H1 (cell line): Measurements from ENCODE around the gene FRMD5. TPM values are rescaled to one million over a fixed set of nuclear protein-coding genes. Genes with fewer than 3 reads are reported as not detected.

ENCODE experiments used
- CTCF ChIA-PET: fragments of 300-600 bp; sonication (Branson Sonifier 250); formaldehyde crosslinking; loops from one replicate; lab custom pipeline; 2021; ENCODE audit not compliant: partially characterized antibody; lab: Charles Lee
- POLR2A ChIA-PET: fragments of 300-600 bp; sonication (Branson Sonifier 250); formaldehyde crosslinking; loops from one replicate; lab custom pipeline; 2021; ENCODE audit warnings: inconsistent platforms; ENCODE audit not compliant: partially characterized antibody; lab: Charles Lee
- DNase-seq, 2 experiments: peaks; one replicate each; pipeline versions ENCODE4 v3.0.0 to v3.0.0-alpha.2; 2010 to 2022; ENCODE audit warnings: low spot score in 2 of 2, low read depth in 1 of 2, mixed read lengths in 1 of 2
- FAIRE-seq: peaks from 2 replicates; lab custom pipeline; 2011; peaks lifted over from hg19 to GRCh38; lab: Jason Lieb, UNC
- H2AFZ ChIP-seq: 2 replicates; pipeline ENCODE4 v1.8.1; 2012; ENCODE audit warnings: low read length, inconsistent platforms
- H2AK5ac ChIP-seq: 2 replicates; pipeline ENCODE4 v1.6.1; 2013; ENCODE audit warnings: low read depth, low read length
- H2BK120ac ChIP-seq: replicated peaks from 2 replicates; pipeline ENCODE3; 2013; ENCODE audit warnings: low read depth, low read length, inconsistent platforms
- H2BK12ac ChIP-seq: 2 replicates; pipeline ENCODE4 v1.6.1; 2013; ENCODE audit warnings: low read depth, low read length
- H2BK15ac ChIP-seq: 2 replicates; pipeline ENCODE4 v1.6.1; 2013; ENCODE audit warnings: low read length
- H2BK20ac ChIP-seq: 2 replicates; pipeline ENCODE4 v1.6.1; 2013; ENCODE audit warnings: low read length
- H2BK5ac ChIP-seq: 2 replicates; pipeline ENCODE4 v1.6.1; 2013; ENCODE audit warnings: low read depth, low read length
- H3K14ac ChIP-seq: 2 replicates; pipeline ENCODE4 v1.6.1; 2013; ENCODE audit warnings: inconsistent platforms; ENCODE audit not compliant: insufficient read length
- H3K18ac ChIP-seq: 2 replicates; pipeline ENCODE4 v1.6.1; 2013; ENCODE audit warnings: low read length; ENCODE audit errors: extremely low read depth
- H3K23ac ChIP-seq: 2 replicates; pipeline ENCODE4 v1.6.1; 2013; ENCODE audit warnings: inconsistent platforms; ENCODE audit not compliant: insufficient read length
- H3K23me2 ChIP-seq: 2 replicates; pipeline ENCODE4 v1.6.1; 2013; ENCODE audit warnings: low read depth, low read length
- H3K27ac ChIP-seq: 2 replicates; pipeline ENCODE4 v1.6.1; 2011; ENCODE audit warnings: low read depth, low read length, inconsistent platforms
- H3K27me3 ChIP-seq, 4 experiments: replicated peaks in 1 of 4; 1 replicate in 1 of 4; 2 replicates in 3 of 4; pipeline versions ENCODE4 v1.6.1 to v1.8.1; 2011 to 2013; ENCODE audit warnings: low read length in 3 of 4, mild to moderate bottlenecking in 3 of 4, inconsistent platforms in 2 of 4, mixed read lengths in 2 of 4, moderate library complexity in 1 of 4; ENCODE audit not compliant: control insufficient read depth in 3 of 4, insufficient read depth in 3 of 4; ENCODE audit errors: extremely low read depth in 1 of 4
- H3K36me3 ChIP-seq, 4 experiments: 2 replicates each; pipeline versions ENCODE4 v1.6.1 to v1.8.1; 2011 to 2013; ENCODE audit warnings: mild to moderate bottlenecking in 4 of 4, low read length in 3 of 4, moderate library complexity in 2 of 4, control low read depth in 1 of 4, inconsistent platforms in 1 of 4; ENCODE audit not compliant: insufficient read depth in 4 of 4, control insufficient read depth in 2 of 4
- H3K4ac ChIP-seq: replicated peaks from 2 replicates; pipeline ENCODE3; 2013; ENCODE audit warnings: low read length, low read depth, mixed read lengths, inconsistent platforms; ENCODE audit not compliant: insufficient read length
- H3K4me1 ChIP-seq, 4 experiments: replicated peaks in 1 of 4; 1 replicate in 1 of 4; 2 replicates in 3 of 4; pipeline versions ENCODE4 v1.6.1 to v1.8.1; 2011 to 2013; ENCODE audit warnings: low read length in 3 of 4, inconsistent platforms in 2 of 4, mixed read lengths in 1 of 4; ENCODE audit not compliant: insufficient read depth in 4 of 4, control insufficient read depth in 3 of 4
- H3K4me2 ChIP-seq, 2 experiments: 2 replicates each; pipeline versions ENCODE4 v1.6.1 to v1.8.1; 2011 to 2013; ENCODE audit warnings: low read depth in 2 of 2, low read length in 2 of 2, control low read depth in 1 of 2, inconsistent platforms in 1 of 2, mild to moderate bottlenecking in 1 of 2; ENCODE audit not compliant: insufficient read depth in 1 of 2
- H3K4me3 ChIP-seq, 4 experiments: fragments of 200-600, 300-600 bp in 1 of 4; sonication (generic), shearing (Covaris generic), sonication (Bioruptor Twin) in 1 of 4; 2 replicates each; pipeline versions ENCODE4 v1.5.1 to v1.8.1; 2011 to 2016; ENCODE audit warnings: low read length in 4 of 4, low read depth in 3 of 4, control low read depth in 2 of 4, inconsistent platforms in 2 of 4, mild to moderate bottlenecking in 2 of 4, mixed read lengths in 1 of 4, moderate library complexity in 1 of 4; ENCODE audit not compliant: insufficient read depth in 2 of 4; ENCODE audit errors: extremely low read depth in 1 of 4
- H3K56ac ChIP-seq: replicated peaks from 2 replicates; pipeline ENCODE3; 2013; ENCODE audit warnings: low read depth, mild to moderate bottlenecking, mixed read lengths, low read length, inconsistent platforms; ENCODE audit not compliant: insufficient read length
- H3K79me1 ChIP-seq: 2 replicates; pipeline ENCODE4 v1.6.1; 2013; ENCODE audit warnings: low read depth, low read length, control low read depth
- H3K79me2 ChIP-seq, 2 experiments: 2 replicates each; pipeline versions ENCODE4 v1.6.1 to v1.8.1; 2012 to 2013; ENCODE audit warnings: low read length in 2 of 2, mild to moderate bottlenecking in 2 of 2, inconsistent platforms in 1 of 2; ENCODE audit not compliant: insufficient read depth in 2 of 2, control insufficient read depth in 1 of 2
- H3K9ac ChIP-seq, 4 experiments: replicated peaks in 1 of 4; 1 replicate in 1 of 4; 2 replicates in 3 of 4; pipeline versions ENCODE4 v1.6.1 to v1.8.1; 2011 to 2013; ENCODE audit warnings: low read depth in 3 of 4, low read length in 3 of 4, control low read depth in 2 of 4, mild to moderate bottlenecking in 2 of 4, moderate library complexity in 2 of 4, inconsistent platforms in 1 of 4; ENCODE audit errors: extremely low read depth in 1 of 4
- H3K9me3 ChIP-seq, 2 experiments: 2 replicates each; pipeline versions ENCODE4 v1.6.1 to v1.8.1; 2012 to 2013; ENCODE audit warnings: mild to moderate bottlenecking in 2 of 2, moderate library complexity in 2 of 2, control low read depth in 1 of 2, inconsistent platforms in 1 of 2, low read depth in 1 of 2, low read length in 1 of 2, mixed read lengths in 1 of 2; ENCODE audit not compliant: insufficient read depth in 2 of 2
- H4K20me1 ChIP-seq, 2 experiments: replicated peaks in 1 of 2; 2 replicates each; pipeline versions ENCODE3 to v1.8.1; 2011 to 2013; ENCODE audit warnings: inconsistent platforms in 2 of 2, low read length in 2 of 2, mild to moderate bottlenecking in 1 of 2; ENCODE audit not compliant: insufficient read depth in 2 of 2, control insufficient read depth in 1 of 2
- H4K5ac ChIP-seq: 2 replicates; pipeline ENCODE4 v1.6.1; 2013; ENCODE audit warnings: low read length, low read depth, mixed read lengths, inconsistent platforms; ENCODE audit not compliant: insufficient read length
- H4K8ac ChIP-seq: 2 replicates; pipeline ENCODE4 v1.8.0; 2013; ENCODE audit warnings: mild to moderate bottlenecking, moderate library complexity, low read length, inconsistent platforms; ENCODE audit not compliant: insufficient read depth; ENCODE audit errors: extremely low read depth
- H4K91ac ChIP-seq: replicated peaks from 2 replicates; pipeline ENCODE3; 2013; ENCODE audit warnings: low read length, mixed read lengths, inconsistent platforms; ENCODE audit not compliant: insufficient read length
- RBBP5 ChIP-seq: IDR thresholded peaks from 2 replicates; pipeline ENCODE4 v1.7.1; 2012; ENCODE audit warnings: low read depth, mild to moderate bottlenecking, inconsistent platforms, low read length, moderate library complexity, borderline replicate concordance
- WGBS, 2 experiments: shearing (Covaris generic) in 1 of 2; methylation state at CpG; one replicate each; pipeline versions ENCODE4 v1.1.6 to v1.1.7; 2013 to 2015; ENCODE audit warnings: low lambda C conversion rate in 2 of 2, mixed read lengths in 2 of 2, inconsistent platforms in 1 of 2, low coverage in 1 of 2, missing lambda C conversion rate in 1 of 2; ENCODE audit not compliant: insufficient replicate concordance in 2 of 2, insufficient coverage in 1 of 2, insufficient read length in 1 of 2; ENCODE audit errors: extremely low coverage in 1 of 2, missing lambda C conversion rate in 1 of 2; 5-methylcytosine and 5-hydroxymethylcytosine counted together
- polyA plus RNA-seq, 7 experiments: library from polyadenylated mRNA; depleted of rRNA in 3 of 7; stranded (reverse) in 5 of 7; unstranded in 2 of 7; fragments of >200 nt in 5 of 7; fragments of 200-250 nt in 2 of 7; gene quantifications; 1 replicate in 5 of 7; 2 replicates in 1 of 7; 4 replicates in 1 of 7; pipeline versions ENCODE4 v1.2.1 to v1.2.3, GENCODE V29; 2011 to 2013; ENCODE audit warnings: missing spikeins in 2 of 7, mixed read lengths in 2 of 7
- total RNA-seq: library from RNA; stranded (reverse); fragmentation: NEBNext Ultra II Directional; extraction: Animal tissue kit (Norgen Biotek cat#: 25700); gene quantifications from 2 replicates; pipeline ENCODE4 v1.2.1, GENCODE V29; 2021

Gene FRMD5
- total and polyA plus RNA-seq, 2 of the 8 experiments (the other 6 are each of a cell fraction or from before 2014, with no cell fraction given): 10.1 to 12.6 TPM

- Histone ChIP-seq H3K9me3 (no peaks in the 10 kb centered on the region), H2BK5ac (no peak overlapping the region), H4K8ac (no peak overlapping the region), H3K79me1 (no peaks in the 10 kb centered on the region), H2AK5ac (no peak overlapping the region), H3K4me3 (no peak overlapping the region), H3K4me2 (no peak overlapping the region), H3K79me2 (no peaks in the 10 kb centered on the region), H4K91ac (no peak overlapping the region), H3K4ac (no peak overlapping the region), H4K5ac (no peak overlapping the region), H2BK120ac (no peak overlapping the region), H3K9ac (no peak overlapping the region), H2BK20ac (no peak overlapping the region), H3K27ac (no peak overlapping the region), H3K56ac (no peak overlapping the region), H4K20me1 (no peaks in the 10 kb centered on the region), H3K14ac (no peak overlapping the region), H2AFZ (no peak overlapping the region), H3K18ac (no peak overlapping the region), H3K23me2 (no peaks in the 10 kb centered on the region), H2BK15ac (no peak overlapping the region), H3K23ac (no peak overlapping the region), H3K36me3 (no peaks in the 10 kb centered on the region), H3K27me3 (no peaks in the 10 kb centered on the region), H2BK12ac (no peak overlapping the region), H3K4me1 (no peaks in the 10 kb centered on the region)
- no peak for FAIRE-seq
- WGBS, 2 experiments: 92% methylated on average over 5 of the region's 5 CpGs; no CpG with 5 or more reads in 1 of the 2 experiments
- POLR2A ChIA-PET: no interaction called here
- CTCF ChIA-PET: interaction anchor here (0.6 to 1.2 kb wide), 4 partner anchors 11 to 73 kb away, joined by 3 to 5 read pairs (median 3); no protein-coding TSS in a partner anchor
- no peak for DNase-seq
- TF ChIP-seq RBBP5: no peak
Observed at GRCh38 chr15:44011238-44011854, 183.7 kb downstream of the FRMD5 start.
